ENCODE measurements around the gene RAVER2.

RAVER2 gene

DNA sequence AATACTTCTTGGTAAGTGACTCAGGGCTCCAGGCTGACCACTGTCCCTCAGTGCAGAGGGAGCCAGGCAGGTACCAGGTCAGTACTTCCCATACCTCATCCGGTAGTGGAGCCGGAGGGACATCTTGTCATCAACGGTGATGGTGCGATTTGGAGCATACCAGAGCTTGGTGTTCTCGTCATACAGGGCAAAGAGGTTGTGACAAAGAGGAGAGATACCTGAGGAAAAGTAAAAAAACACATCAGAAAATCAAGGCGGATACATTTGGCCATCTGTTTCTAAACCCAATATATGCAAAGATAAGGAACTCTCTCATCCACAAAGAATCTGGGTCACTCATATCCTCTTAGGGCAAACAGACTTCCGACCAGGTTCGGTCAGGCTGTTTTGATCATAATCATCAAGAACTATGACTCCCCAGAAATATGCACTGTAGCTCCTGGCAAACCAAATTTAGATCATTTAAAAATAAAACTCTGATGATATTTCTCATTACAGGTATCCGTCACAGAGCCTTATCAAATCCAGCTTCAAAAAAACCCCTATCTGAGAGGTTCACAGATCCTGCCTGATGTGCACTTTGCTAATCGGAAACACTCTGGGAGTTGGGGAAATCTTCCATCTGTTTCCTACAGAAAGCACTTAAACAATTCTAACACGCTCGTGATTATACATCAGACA lies 134.2 kb downstream of the RAVER2 start:
- DNase-seq: no peak

DNA sequence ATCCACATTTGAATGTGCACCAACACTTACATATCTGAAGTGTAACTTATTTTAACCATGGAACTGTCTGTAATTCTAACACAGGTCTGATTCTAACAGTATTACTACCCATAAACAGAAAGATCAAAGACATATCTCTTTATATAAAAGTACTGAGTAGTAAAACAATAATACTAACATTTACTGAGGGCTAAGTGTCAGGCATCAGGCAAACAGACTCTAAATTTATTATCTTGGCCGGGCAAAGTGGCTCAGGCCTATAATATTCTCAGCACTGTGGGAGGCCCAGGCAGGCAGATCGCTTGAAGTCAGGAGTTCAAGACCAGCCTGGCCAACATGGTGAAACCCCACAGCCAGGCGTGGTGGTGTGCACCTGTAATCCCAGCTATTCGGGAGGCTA lies 135.6 kb downstream of the RAVER2 start:
- no peak for DNase-seq

DNA sequence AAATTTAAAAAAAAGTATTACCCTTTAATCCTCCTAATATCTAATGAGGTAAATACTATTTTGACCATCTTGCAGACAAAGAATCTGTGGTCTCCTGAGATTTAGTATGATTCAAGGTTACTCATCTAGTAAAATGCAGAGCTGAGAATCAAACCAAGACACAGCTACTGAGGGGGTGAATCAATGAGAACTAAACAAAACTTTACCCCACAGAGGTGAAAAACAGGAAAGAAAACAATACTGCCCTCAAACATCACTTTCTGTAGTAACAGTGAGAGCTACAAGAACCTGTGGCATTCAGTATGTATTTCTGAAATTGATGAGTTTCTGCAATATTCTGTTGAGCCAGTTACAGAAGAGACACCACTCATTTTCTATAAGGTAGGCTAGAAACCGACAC lies 136.4 kb downstream of the RAVER2 start:
- no peak for DNase-seq

All from NCI-H2171 treated with DMSO at 0.1 percent for 48 hours (cell line).